Astrocyte (in vitro differentiated cells and primary cell): ENCODE data around the gene TAS1R1. TPM values are rescaled to one million over a fixed set of nuclear protein-coding genes. Genes with fewer than 3 reads are reported as not detected.

Experiments
- DNase-seq: peaks from one replicate; pipeline ENCODE4 v3.0.0-alpha.2; 2010; ENCODE audit warnings: low read depth
- FAIRE-seq: peaks from 2 replicates; lab custom pipeline; 2011; peaks lifted over from hg19 to GRCh38; lab: Jason Lieb, UNC
- H2AFZ ChIP-seq: 2 replicates; pipeline ENCODE4 v1.6.0; 2012; ENCODE audit warnings: low read depth, low read length, inconsistent platforms
- H3K27ac ChIP-seq: 2 replicates; pipeline ENCODE4 v1.5.1; 2011; ENCODE audit warnings: low read depth, low read length, inconsistent platforms
- H3K27me3 ChIP-seq: 2 replicates; pipeline ENCODE4 v1.6.0; 2011; ENCODE audit warnings: low read length, inconsistent platforms; ENCODE audit not compliant: insufficient read depth
- H3K36me3 ChIP-seq: 2 replicates; pipeline ENCODE4 v1.5.1; 2011; ENCODE audit warnings: low read length, inconsistent platforms; ENCODE audit not compliant: insufficient read depth
- H3K4me1 ChIP-seq: 2 replicates; pipeline ENCODE4 v1.5.1; 2011; ENCODE audit warnings: low read length, inconsistent platforms; ENCODE audit not compliant: insufficient read depth
- H3K4me2 ChIP-seq: 2 replicates; pipeline ENCODE4 v1.6.0; 2012; ENCODE audit warnings: low read length, inconsistent platforms
- H3K4me3 ChIP-seq: 2 replicates; pipeline ENCODE4 v1.5.1; 2011; ENCODE audit warnings: low read depth, mild to moderate bottlenecking, low read length, inconsistent platforms; ENCODE audit not compliant: insufficient read depth
- H3K79me2 ChIP-seq: 2 replicates; pipeline ENCODE4 v1.6.0; 2012; ENCODE audit warnings: mild to moderate bottlenecking, low read length, inconsistent platforms; ENCODE audit not compliant: insufficient read depth
- H3K9ac ChIP-seq: 2 replicates; pipeline ENCODE4 v1.6.0; 2012; ENCODE audit warnings: mild to moderate bottlenecking, low read length, inconsistent platforms
- H3K9me3 ChIP-seq: 2 replicates; pipeline ENCODE4 v1.5.1; 2012; ENCODE audit warnings: low read depth, mild to moderate bottlenecking, low read length, inconsistent platforms; ENCODE audit not compliant: insufficient read depth
- H4K20me1 ChIP-seq: 2 replicates; pipeline ENCODE4 v1.6.0; 2012; ENCODE audit warnings: low read length, inconsistent platforms; ENCODE audit not compliant: insufficient read depth
- H3K27ac Mint-ChIP-seq: one replicate; pipeline ENCODE4 v1.8.0; 2021; ENCODE audit warnings: mild to moderate bottlenecking, mixed read lengths; ENCODE audit not compliant: unreplicated experiment
- H3K27me3 Mint-ChIP-seq: one replicate; pipeline ENCODE4 v1.8.0; 2021; ENCODE audit warnings: low read depth, mixed read lengths; ENCODE audit not compliant: unreplicated experiment
- H3K36me3 Mint-ChIP-seq: one replicate; pipeline ENCODE4 v1.8.0; 2021; ENCODE audit warnings: low read depth, mixed read lengths; ENCODE audit not compliant: unreplicated experiment
- H3K4me1 Mint-ChIP-seq: one replicate; pipeline ENCODE4 v1.8.0; 2021; ENCODE audit warnings: low read depth, mixed read lengths; ENCODE audit not compliant: unreplicated experiment
- H3K4me3 Mint-ChIP-seq: one replicate; pipeline ENCODE4 v1.8.0; 2021; ENCODE audit warnings: mild to moderate bottlenecking, moderate library complexity, mixed read lengths; ENCODE audit not compliant: unreplicated experiment
- H3K9me3 Mint-ChIP-seq: one replicate; pipeline ENCODE4 v1.8.0; 2021; ENCODE audit warnings: mild to moderate bottlenecking, mixed read lengths; ENCODE audit not compliant: unreplicated experiment
- CTCF ChIP-seq: IDR thresholded peaks from 2 replicates; pipeline ENCODE4 v1.5.1; 2011; ENCODE audit warnings: low read depth, mild to moderate bottlenecking, inconsistent platforms, low read length, moderate library complexity; ENCODE audit not compliant: insufficient read depth
- EZH2 ChIP-seq: IDR thresholded peaks from 2 replicates; pipeline ENCODE4 v1.6.1; 2012; ENCODE audit warnings: mild to moderate bottlenecking, low read length, inconsistent platforms; ENCODE audit not compliant: insufficient read depth
- total RNA-seq: library from RNA; stranded (reverse); gene quantifications from 2 replicates; pipeline ENCODE4 v1.2.1, GENCODE V29; 2021

Gene TAS1R1
- total RNA-seq, 1 donor from 2014 or later = not detected

GRCh38 chr1:6580593-6581409, 25.7 kb downstream of the TAS1R1 start:
- no peaks in the 10 kb centered on the region for H3K36me3 ChIP-seq
- H3K4me2 ChIP-seq = peak overlapping the region; percentile 90
- no peak for FAIRE-seq
- H3K9me3 ChIP-seq = no peaks in the 10 kb centered on the region
- H2AFZ ChIP-seq = peak overlapping the region; percentile 31
- peaks cover 12% of the 10 kb centered on the region for H3K4me1 ChIP-seq
- Mint-ChIP-seq H3K4me1 (peaks cover 25% of the 10 kb centered on the region), H3K36me3 (peaks cover 3% of the 10 kb centered on the region), H3K27ac (peak overlapping the region; percentile 80), H3K4me3 (peak overlapping the region; percentile 96), H3K27me3 (no peaks in the 10 kb centered on the region), H3K9me3 (no peaks in the 10 kb centered on the region)
- peaks cover 32% of the 10 kb centered on the region for H3K79me2 ChIP-seq
- TF ChIP-seq EZH2 = no peak
- TF ChIP-seq CTCF = peak; percentile 9
- peak overlapping the region; percentile 45 for H3K27ac ChIP-seq
- peak overlapping the region; percentile 83 for H3K9ac ChIP-seq
- no peaks in the 10 kb centered on the region for H3K27me3 ChIP-seq
- H4K20me1 ChIP-seq = peaks cover 36% of the 10 kb centered on the region
- H3K4me3 ChIP-seq = peak overlapping the region; percentile 65
- no peak for DNase-seq

GRCh38 chr1:6581561-6582305, 26.6 kb downstream of the TAS1R1 start:
- H4K20me1 ChIP-seq = peaks cover 40% of the 10 kb centered on the region
- H3K4me2 ChIP-seq = peak overlapping the region; percentile 90
- no peaks in the 10 kb centered on the region for H3K27me3 Mint-ChIP-seq
- H3K9me3 ChIP-seq = no peaks in the 10 kb centered on the region
- H2AFZ ChIP-seq = no peak overlapping the region
- peaks cover 25% of the 10 kb centered on the region for H3K4me1 Mint-ChIP-seq
- no peak overlapping the region for H3K27ac ChIP-seq
- H3K36me3 Mint-ChIP-seq = peaks cover 3% of the 10 kb centered on the region
- H3K4me3 ChIP-seq = no peak overlapping the region
- no peak for FAIRE-seq
- H3K9ac ChIP-seq = no peak overlapping the region
- H3K79me2 ChIP-seq = peaks cover 32% of the 10 kb centered on the region
- H3K9me3 Mint-ChIP-seq = no peaks in the 10 kb centered on the region
- no peaks in the 10 kb centered on the region for H3K36me3 ChIP-seq
- H3K4me3 Mint-ChIP-seq = peak overlapping the region; percentile 96
- no peaks in the 10 kb centered on the region for H3K27me3 ChIP-seq
- peaks cover 12% of the 10 kb centered on the region for H3K4me1 ChIP-seq
- H3K27ac Mint-ChIP-seq = peak overlapping the region; percentile 41
- no peak for TF ChIP-seq CTCF
- TF ChIP-seq EZH2 = no peak
- no peak for DNase-seq
